ENCODE measurements around the gene ACSL1. TPM values are rescaled to one million over a fixed set of nuclear protein-coding genes. Genes with fewer than 3 reads are reported as not detected.

The ACSL1 gene
- polyA plus RNA-seq, 2 of the 4 experiments (the other 2 are of a cell fraction) = 10.0 to 12.4 TPM

DNA sequence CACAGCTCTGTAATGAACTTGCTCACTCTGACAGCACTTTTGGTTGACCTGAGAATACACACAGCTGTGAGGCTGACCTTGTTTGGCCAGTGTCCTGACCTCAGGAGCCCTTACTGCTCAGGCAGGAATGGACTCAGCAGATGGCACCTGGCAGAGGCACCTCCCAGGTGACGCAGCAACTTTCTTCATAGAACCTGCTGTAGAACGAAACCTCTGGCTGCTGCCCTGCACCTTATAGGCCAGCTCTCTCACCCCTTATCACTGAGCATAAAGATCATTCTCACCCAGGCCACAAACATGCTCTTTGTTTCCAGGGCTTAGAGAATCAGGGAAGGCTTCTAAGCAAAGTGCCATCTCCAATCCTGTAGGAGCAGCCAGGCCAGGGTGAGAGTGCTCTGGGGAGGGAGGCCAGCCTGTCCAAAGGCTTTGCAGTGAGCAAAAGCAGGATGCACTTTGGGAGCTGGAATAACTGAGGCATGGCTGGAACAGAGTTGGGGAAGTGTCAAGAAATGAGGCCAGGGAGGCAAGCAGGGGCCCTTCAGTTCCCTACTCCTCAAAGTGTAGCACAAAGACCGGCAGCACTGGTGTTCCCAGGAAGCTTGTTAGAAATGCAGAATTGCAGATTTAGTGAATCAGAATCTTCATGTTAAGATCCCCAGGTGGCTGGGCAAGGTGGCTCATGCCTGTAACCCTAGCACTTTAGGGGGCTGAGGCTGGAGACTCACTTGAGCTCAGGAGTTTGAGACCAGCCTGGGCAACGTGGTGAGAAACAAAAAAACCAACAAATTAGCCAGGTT is 78.5 kb downstream of the ACSL1 start:
- Histone ChIP-seq H3K27ac (peak overlapping the region in 1 of 2 experiments; percentile 53; a peak in 1 of 6 replicates), H3K4me1 (peaks cover 5% of the 10 kb centered on the region; the same call in 2 of the 3 replicates), H3K4me2 (peak overlapping the region; percentile 32; the same call in 2 of the 3 replicates), H3K4me3 (no peak overlapping the region), H3K9me3 (no peaks in the 10 kb centered on the region)
- 45% methylated on average over 2 of the region's 4 CpGs for WGBS (ENCODE audit: missing lambda C conversion rate)
- ChIA-PET POLR2A (no interaction called here), CTCF (interaction anchor here (0.6 to 2.3 kb wide), 6 partner anchors 10 to 1003 kb away, joined by 3 to 12 read pairs (median 3); no protein-coding TSS in a partner anchor)
- DNase-seq (ENCODE audit: low read depth in 1 of 2, low spot score in 1 of 2) (no peak), FAIRE-seq (no peak), ATAC-seq (no peak)
- TF ChIP-seq MAZ (IDR thresholded peaks at IDR 0.05; ENCODE audit: borderline replicate concordance, low read depth, low read length) (no peak), MYC (IDR thresholded peaks at IDR 0.05; ENCODE audit: borderline replicate concordance, low read length) (no peak), POLR2AphosphoS2 (conservative IDR thresholded peaks at IDR 0.05; ENCODE audit: low read length) (no peak), NPAS2 (CRISPR knock-in tag; IDR thresholded peaks at IDR 0.05; ENCODE audit: borderline replicate concordance) (no peak), BCL3 (IDR thresholded peaks at IDR 0.05) (no peak)

- Histone ChIP-seq H3K9me3 (no peaks in the 10 kb centered on the region), H3K4me2 (peak overlapping the region; percentile 32; the same call in 2 of the 3 replicates), H3K27ac (peak overlapping the region in 1 of 2 experiments; percentile 53; a peak in 1 of 6 replicates), H3K4me1 (peaks cover 5% of the 10 kb centered on the region; the same call in 2 of the 3 replicates), H3K4me3 (no peak overlapping the region)
- ATAC-seq (peak; percentile 84 to 86; a peak in 5 of 6 replicates), FAIRE-seq (no peak), DNase-seq (ENCODE audit: low read depth in 1 of 2, low spot score in 1 of 2) (peak; percentile 59 to 73)
- ChIA-PET POLR2A (interaction anchor here (0.6 to 1.0 kb wide), 3 partner anchors 12 to 397 kb away, joined by 3 to 4 read pairs (median 3); partner anchors contain the start of gene SLC25A4), CTCF (interaction anchor here (0.6 to 2.3 kb wide), 39 partner anchors 9 to 1292 kb away, joined by 3 to 12 read pairs (median 3); partner anchors contain the start of gene CENPU)
- TF ChIP-seq CTCF (IDR thresholded peaks at IDR 0.05) (peak; percentile 73), SMC3 (IDR thresholded peaks at IDR 0.05) (peak; percentile 89), NR3C1 (IDR thresholded peaks at IDR 0.05) (no peak), RAD21 (conservative IDR thresholded peaks at IDR 0.05 in 1 of 2, IDR thresholded peaks at IDR 0.05 in 1 of 2) (peak; percentile 78 to 83)
- WGBS (ENCODE audit: missing lambda C conversion rate) = 31% methylated on average over 10 of the region's 10 CpGs
Observed at GRCh38 chr4:184745831-184746795, 79.7 kb downstream of the ACSL1 start.

GRCh38 chr4:184744236-184744635 is 81.5 kb downstream of the ACSL1 start:
- CTCF ChIA-PET = interaction anchor here (0.9 kb wide), 1 partner anchor 240 kb away, joined by 4 read pairs; no protein-coding TSS in a partner anchor
- no peak for TF ChIP-seq MAX (IDR thresholded peaks at IDR 0.05)
- TF ChIP-seq FOSL2 (IDR thresholded peaks at IDR 0.05) = no peak
- TF ChIP-seq FOSL2 (CRISPR knock-in tag; IDR thresholded peaks at IDR 0.05) = no peak
- TF ChIP-seq, protein P1, sequence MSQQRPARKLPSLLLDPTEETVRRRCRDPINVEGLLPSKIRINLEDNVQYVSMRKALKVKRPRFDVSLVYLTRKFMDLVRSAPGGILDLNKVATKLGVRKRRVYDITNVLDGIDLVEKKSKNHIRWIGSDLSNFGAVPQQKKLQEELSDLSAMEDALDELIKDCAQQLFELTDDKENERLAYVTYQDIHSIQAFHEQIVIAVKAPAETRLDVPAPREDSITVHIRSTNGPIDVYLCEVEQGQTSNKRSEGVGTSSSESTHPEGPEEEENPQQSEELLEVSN (IDR thresholded peaks at IDR 0.05; ENCODE audit: borderline replicate concordance, low read depth) = no peak
- TF ChIP-seq JUNB (IDR thresholded peaks at IDR 0.05) = no peak
- no peak for TF ChIP-seq HMGXB4 (CRISPR knock-in tag; IDR thresholded peaks at IDR 0.05; ENCODE audit: borderline replicate concordance)
- no peak for TF ChIP-seq RNF2 (IDR thresholded peaks at IDR 0.05; ENCODE audit: borderline replicate concordance, low read depth)
- TF ChIP-seq RAD21 (conservative IDR thresholded peaks at IDR 0.05 in 1 of 2, IDR thresholded peaks at IDR 0.05 in 1 of 2) = no peak
- no peak for TF ChIP-seq RFX5 (IDR thresholded peaks at IDR 0.05)
- H3K4me3 ChIP-seq = no peak overlapping the region
- 87% methylated on average over 10 of the region's 10 CpGs for WGBS (ENCODE audit: missing lambda C conversion rate)
- peaks cover 5% of the 10 kb centered on the region; the same call in 2 of the 3 replicates for H3K4me1 ChIP-seq
- no peak for DNase-seq (ENCODE audit: low read depth in 1 of 2, low spot score in 1 of 2)
- H3K27ac ChIP-seq = no peak overlapping the region
- no peak overlapping the region for H3K4me2 ChIP-seq
- no peaks in the 10 kb centered on the region for H3K9me3 ChIP-seq
- ATAC-seq = no peak
- no peak for FAIRE-seq
- POLR2A ChIA-PET = no interaction called here

Measured in A549 (cell line).